Measurements from ENCODE around the gene LPP.
A peak's percentile ranks its signal among the peaks of the same experiment; 100 is the strongest.

LPP gene

DNA sequence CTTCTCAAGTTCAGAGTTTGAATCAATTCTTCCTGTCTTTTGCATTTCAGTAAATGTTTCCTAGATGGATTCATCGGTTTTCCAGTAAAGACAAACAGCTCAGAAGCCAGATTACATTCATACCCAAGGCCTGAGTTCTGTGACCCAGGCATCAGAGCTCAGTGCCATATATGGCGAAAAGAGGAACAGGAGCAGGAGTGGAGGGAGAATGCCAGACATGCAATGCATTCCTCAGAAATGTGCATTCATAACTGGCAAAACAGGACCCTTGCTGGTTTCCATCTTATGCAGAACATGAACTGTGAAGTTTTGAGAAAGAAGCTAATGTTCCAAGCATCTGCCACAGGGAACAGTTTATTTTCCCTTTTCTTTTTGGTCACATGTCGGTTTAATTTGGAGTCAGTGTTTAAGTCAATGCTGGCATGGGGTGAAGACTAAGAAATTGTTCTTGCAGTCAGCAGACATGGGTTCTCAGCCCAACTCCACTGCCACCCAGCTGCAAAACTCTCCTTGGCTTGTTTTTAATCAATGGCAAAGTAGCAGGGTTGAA, 116.5 kb downstream of the LPP start:
- DNase-seq (ENCODE audit: low read depth in 1 of 2, low spot score in 1 of 2): no peak

DNA sequence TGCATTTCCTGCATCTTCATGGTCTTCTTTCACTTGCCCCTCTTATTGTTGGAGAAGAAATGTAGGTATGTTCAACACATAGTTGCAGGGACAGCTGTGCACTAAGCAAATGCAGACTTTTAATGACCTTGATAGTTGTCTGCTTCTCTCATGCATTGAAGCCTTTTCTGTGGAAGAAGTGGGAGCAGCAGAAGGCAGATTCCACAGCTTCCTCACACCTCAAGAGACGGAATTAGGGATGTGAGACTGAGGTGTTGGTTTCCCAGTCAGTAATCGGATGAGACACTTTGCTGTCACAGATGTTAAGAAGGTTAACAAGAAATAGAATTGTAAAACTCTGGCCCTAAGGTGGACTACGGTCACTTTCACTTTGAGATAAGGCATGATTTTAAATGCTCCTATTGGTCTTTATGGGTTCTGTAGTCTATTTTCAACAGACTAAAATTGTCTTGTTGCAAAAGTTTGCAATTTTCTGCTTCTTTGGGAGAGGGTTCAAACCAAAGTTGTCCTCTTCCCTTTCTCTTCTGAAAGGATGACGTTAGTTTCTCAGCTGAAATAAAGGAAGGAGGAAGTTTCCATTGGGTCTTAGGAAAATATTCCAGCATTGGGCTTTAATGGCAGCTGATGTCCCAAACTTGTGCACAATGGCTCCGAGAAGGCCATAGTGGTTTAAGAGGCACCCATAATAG, 117.4 kb downstream of the LPP start:
- DNase-seq (ENCODE audit: low read depth in 1 of 2, low spot score in 1 of 2): no peak

DNA sequence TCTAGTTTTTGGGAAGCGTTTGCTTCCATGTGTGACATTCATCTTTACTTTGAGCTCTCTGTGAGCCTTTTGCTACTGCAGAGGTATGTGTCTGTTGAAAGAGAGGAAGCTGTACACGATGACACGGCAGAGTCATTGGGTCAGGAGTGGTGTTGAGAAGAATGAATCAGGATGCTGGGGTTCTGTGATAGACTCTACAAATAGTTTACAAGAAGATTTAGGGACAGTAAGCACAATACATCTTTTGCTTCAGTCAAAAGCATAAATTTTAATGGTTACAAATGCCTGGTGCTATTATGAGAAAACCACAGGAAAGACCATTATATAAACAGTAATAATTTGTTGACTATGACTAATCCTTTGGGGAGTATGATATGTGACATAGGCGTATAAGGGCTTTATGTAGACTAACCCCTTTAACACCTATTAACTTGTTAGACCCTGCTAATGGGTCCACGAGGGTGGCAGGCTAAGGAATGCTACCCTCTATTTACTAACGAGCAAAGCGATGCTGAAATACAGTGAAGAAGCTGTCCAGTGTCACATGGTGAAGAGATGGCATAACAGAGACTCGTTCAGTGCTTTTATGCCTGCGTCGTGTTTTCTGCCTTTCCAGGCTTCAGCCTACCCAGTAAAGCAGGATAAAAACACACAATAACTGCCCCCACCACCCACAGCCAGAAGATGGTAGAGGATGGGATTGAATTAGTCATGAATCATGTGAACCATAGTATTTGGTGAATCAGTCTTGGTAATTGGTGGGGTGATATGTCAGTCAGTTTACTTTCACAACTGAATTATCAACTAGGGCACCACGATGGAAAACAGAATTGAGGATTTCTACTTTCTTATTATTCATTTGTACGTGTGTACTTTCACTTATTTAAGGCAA, 118.8 kb downstream of the LPP start:
- no peak for DNase-seq (ENCODE audit: low read depth in 1 of 2, low spot score in 1 of 2)

DNA sequence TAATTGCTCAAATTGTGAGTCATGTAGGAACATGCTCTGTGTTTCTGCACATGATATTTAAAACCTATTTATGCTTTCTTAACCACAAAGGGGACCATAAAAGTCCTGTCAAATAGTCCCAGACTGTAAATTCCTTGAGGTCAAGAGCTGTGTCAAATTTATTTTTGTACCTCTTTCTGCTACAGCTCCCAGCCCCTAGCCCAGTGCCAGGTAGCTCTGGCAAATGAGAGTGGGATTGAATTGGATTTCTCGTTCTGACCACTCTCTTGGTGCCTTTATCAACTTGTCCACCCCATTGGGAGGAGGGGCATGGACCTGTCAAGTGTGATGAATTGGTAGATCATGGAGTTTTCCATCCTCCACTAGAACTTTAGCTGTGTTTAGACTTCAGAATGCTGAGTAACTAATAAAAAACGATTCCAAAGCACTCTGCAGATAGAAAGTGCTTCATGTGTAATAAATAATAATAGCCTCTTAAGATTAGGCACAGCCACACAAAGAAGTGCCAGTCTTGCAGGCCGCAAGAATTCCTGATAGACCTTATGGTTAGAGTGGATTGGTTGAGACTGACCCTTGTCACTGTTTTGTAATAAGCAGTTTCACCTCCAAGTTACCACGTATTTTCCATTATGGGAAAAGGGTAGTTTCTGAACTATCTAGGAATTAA, 120.4 kb downstream of the LPP start:
- DNase-seq (ENCODE audit: low read depth in 1 of 2, low spot score in 1 of 2): no peak

DNA sequence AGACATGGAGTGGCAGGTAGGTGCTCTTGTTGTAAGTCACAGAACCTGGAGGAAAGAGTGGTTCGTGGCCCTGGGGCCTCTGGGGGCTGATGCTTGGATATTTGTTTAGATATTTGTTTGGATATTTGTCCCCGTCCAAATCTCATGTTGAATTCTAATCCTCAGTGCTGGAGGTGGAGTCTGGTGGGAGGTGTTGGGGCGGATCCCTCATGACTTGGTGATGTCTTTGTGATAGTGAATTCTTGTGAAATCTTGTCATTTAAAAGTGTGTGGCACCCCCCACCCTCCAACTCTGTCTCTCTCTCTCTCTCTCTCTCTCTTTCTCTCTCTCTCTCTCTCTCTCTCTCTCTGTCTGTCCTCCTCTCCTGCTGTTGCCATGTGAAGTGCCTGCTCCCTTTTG, 122.4 kb downstream of the LPP start:
- DNase-seq (ENCODE audit: low read depth in 1 of 2, low spot score in 1 of 2): no peak

DNA sequence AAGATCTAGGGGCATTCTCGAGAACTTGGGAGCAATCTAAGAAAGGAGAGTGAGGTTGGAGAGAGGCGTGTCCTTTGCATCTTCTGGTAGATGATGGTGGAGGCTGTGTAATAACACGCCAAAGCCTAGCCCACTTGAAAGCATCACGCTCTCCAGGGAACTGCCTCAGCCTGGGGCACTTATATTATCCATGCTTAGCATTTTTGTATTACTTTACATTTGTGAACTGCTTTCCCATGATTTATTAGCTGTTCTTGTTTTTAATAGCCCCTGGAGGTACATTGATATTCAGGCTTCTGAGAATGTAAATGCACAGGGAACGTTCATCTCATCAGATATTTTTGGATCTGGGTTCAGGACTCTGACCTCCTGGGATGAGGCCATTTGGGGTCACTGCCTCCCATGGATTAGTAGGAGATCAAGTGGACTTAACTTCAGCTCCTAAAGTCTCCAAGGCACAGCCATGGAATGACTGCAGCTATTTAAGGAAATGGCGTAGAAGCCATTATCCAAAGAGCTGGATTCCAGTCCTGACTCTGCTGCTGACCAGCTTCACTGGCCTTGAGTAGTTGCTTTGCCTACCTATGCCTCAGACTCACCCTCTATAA, 124.9 kb downstream of the LPP start:
- no peak for DNase-seq (ENCODE audit: low read depth in 1 of 2, low spot score in 1 of 2)

DNA sequence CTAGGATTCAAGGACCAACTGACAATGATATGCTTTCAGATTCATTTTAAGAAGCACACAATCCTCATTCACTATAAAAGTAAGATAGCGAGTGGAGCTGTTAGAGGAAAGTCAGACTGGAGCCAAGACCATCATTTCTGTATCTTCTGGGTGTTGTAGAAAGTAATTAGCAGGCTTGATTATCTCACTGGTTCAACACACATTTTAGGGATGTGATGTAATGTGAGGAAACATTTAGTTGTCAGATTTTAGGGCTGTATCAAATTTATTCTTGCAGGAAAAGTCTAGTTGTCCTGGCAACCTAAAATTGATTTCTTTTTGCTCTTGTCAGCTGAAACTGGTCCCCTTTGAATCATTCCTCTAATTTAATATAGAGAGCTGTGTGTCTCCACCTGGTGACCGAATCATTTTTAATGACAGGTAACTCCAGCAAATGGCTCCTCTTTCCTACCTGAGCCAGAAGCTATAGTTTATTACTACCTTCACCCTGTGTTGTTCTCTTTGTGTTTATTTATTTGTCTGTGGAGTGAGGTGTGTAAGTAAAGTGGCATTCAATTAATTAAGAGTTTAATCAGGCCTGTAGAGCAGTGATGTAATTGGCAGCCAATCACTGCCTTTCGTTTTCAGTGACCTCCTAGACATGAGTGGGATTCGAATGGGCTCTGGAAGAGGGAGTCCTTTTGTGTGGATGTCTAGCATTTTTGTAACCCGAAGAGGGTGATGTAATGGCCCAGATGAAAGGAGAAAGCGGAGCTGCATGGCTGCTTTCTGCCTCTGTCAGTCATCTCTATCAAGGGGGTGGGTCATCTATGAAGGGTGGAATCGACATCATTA, 125.8 kb downstream of the LPP start:
- DNase-seq (ENCODE audit: low read depth in 1 of 2, low spot score in 1 of 2): no peak

DNA sequence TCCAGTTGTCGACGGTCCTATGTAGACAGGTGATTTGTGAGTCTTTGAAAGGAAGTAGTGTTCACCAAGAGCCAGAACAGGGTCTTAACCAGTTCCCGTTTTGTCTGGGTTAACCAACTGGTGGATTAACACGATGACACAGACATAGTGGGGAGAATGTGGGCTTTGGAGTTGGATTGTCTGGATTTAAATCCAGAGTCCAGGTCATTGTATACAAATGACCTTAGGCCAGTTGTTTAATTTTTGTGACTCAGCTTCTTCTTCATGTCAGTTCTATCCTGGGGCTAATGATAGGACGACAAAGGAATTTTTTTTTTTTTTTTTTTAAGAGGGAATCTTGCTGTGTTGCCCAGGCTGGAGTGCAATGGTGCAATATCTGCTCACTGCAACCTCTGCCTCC, 126.7 kb downstream of the LPP start:
- DNase-seq (ENCODE audit: low read depth in 1 of 2, low spot score in 1 of 2): no peak

DNA sequence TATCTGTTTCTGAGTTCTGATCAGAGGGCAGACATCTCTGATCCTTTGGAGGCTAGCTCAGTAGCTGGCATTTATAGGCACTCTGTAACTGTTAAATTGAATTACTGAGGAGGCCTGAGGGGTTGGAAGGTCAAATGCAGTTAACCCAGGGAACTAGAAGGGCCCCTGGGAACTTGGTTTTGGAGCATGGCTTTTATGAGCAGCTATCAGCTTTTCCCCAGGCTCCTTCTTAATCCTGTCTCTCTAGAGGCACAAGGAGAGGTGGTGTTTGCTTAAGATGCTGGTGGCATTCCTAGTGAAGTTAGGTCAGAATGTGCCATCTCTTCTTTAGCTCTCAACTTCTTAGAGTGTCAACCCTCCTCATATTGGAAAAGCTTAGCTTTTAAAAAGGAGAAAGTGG, 128.9 kb downstream of the LPP start:
- DNase-seq (ENCODE audit: low read depth in 1 of 2, low spot score in 1 of 2): no peak

DNA sequence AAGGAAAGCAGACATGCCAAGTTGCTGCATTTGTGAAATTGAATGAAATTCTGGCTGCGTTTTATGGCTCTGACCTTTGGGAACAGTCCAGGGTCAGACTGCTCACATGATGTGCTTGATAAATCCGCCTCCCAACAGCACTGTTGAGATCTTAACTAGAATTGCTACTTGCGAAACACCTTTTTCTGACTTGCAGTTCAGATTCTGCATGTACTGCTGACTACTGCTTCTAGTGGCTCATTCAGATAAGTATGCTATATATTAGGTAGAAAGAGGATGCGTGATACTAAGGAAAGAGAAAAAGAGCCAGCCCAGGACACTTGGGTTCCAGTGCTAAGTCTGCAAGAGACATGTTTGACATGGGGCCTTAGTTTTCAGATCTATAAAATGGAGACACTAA, 129.4 kb downstream of the LPP start:
- DNase-seq (ENCODE audit: low read depth in 1 of 2, low spot score in 1 of 2): no peak

DNA sequence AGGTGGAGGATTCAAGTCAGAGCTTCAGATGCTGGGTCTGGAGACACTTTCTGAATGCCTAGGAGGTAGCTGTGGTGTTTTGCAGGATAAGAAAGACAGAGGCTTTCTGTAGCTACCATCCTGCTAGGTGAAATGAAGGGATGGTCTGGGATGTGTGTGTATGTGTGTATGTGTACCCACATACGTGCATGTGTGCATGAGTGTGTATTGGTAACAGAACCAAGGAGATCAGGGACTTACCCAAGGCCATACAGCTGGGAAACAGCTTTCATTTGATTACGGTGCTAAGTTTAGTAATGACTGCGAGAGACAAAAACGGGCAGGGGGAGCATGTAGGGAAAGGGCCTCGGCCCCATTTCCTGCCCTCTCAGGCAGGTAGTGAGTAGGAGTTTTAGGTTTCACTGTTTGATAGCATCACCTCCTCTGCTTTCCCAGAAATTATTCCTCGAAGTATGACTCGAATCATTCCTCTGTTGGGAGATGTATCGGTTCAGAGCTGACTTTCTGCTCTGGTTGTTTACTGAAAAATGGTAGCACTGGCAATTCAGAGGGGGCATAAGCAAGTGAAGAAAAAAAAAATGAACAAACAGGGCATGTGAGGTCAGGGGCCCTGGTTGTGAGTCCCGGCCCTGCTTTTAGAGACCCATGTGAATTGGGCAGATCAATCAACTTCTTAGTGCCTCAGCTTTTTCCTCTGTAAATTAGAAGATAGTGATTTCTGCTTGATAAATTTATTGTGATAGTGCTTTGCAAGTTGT, 130.7 kb downstream of the LPP start:
- peak in 1 of 2 donors; percentile 11 for DNase-seq (ENCODE audit: low read depth in 1 of 2, low spot score in 1 of 2)

DNA sequence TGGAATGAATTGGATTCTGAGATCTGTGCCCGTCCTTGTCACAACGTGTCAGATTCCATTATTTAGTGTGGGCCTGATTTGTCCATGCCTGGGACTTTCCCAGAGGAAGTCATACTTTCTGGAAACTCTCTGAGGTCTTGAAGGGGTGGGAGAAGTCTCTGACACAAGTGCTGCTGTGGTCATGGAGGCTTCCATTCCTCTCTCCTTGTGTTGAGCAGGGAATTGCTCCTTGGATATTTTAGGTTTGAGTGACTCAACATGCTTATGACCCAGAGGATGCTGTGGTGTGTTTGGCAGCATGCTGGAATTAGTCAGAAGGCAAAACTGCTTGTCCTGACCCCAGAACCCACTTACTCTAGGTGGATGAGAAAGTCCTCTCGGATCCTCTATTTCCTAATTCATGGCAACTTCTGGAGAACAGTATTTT, 132.1 kb downstream of the LPP start:
- no peak for DNase-seq (ENCODE audit: low read depth in 1 of 2, low spot score in 1 of 2)

DNA sequence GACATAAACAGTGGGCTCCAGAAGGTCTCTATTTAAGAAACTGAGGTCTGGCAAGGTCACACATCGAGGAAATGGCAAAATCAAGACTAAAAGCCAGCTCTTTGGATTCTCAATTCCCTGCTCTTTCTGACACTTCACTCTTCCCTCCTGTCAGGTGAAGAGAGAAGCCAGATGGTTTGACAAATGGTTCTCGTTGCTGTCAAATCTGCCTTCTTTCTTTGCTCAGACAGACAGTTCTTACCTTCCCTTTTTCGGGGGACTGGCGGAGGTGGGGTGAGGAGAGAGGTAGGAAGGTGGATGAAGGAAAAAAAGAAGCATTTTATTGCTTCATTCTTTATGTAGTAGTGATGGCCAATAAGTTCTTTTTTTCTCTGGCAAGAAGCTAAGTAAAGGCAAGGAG, 133.4 kb downstream of the LPP start:
- no peak for DNase-seq (ENCODE audit: low read depth in 1 of 2, low spot score in 1 of 2)

DNA sequence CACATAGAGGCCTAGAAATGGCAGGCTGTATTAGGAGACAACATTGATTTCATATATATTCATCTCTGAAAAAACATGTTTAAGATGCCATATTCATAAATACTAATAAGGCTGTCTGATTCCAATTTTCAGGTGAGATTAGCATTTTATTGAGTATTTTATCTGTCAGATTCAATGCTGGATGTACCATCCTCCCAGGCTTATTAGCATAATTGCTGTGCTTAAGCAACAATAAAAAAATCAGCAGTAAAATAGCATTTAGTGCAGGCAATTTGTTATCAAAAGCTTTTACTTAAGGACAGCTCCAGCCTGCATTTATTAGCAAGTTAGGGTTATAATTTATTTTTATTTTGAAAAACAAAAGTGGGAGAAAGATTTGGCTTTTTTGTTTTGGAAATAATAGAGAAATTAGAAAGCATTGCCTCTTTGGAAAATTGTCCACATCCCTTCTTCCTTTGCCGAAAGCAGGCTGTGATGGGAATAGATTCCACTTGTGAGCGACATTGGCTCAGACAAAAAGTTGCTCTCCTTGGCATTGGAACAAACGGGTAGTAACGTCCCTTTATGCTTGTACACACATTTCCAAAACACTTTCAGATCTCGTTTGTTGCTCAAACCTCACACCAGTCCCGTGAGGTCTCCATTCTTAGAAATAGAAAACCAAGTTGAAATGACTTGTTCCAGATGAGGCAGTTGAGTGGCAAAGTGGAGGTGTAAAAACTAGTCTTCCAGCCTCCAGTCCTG, 134.0 kb downstream of the LPP start:
- DNase-seq (ENCODE audit: low read depth in 1 of 2, low spot score in 1 of 2): no peak

DNA sequence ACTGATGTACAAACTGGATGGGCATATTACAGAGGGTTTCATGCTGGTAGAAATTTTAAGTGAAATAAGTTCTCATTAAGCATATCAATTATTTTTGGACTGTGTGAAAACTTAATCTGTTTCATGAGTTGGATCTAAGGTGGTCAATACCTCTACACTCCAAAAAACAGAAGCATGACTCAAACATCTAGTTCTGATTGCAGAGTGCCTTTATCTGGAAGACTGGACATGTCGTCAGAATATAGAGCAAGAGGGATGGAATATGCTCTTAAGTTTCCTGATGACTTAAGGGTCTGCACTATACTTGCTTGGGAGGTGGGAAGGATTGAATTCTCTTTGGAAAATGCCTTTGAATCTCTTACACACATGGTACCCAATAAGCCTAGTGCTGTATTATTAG, 138.3 kb downstream of the LPP start:
- no peak for DNase-seq (ENCODE audit: low read depth in 1 of 2, low spot score in 1 of 2)

DNA sequence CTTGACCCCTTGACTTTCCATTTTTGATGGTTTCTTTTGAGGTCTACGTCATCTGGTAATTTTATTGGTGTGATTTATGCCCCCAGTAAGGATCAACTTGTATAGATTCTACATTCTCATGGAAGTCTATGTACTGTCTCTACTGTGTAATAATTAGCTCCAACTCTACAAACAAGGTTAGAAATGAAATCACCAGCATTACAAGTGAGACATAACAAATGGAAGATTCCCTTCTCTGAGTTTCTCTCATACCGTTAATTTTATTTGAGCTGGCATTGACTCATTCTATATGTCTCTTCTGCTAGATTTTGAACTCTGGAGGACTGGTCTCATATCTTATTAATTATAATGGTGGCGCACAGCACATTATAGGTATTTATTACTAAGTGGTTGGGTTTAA, 138.9 kb downstream of the LPP start:
- DNase-seq (ENCODE audit: low read depth in 1 of 2, low spot score in 1 of 2): no peak

DNA sequence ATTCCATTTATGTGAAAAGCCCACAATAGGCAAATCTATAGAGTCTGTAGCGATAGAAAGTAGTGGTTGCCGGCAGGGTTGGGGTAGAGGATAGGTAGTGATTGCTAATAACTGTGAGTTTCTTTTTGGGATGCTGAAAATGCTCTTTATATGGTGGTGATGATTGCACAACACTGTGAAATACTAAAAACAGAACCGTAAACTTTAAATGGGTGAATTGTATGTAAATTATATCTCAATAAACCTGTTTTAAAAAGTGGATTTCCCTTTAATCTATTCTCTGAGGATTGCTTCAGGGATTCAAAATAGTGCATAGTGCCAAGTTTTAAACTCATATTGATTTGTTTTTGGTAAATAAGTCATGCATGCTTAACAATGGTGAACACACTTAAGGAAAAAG, 140.2 kb downstream of the LPP start:
- DNase-seq (ENCODE audit: low read depth in 1 of 2, low spot score in 1 of 2): no peak

DNA sequence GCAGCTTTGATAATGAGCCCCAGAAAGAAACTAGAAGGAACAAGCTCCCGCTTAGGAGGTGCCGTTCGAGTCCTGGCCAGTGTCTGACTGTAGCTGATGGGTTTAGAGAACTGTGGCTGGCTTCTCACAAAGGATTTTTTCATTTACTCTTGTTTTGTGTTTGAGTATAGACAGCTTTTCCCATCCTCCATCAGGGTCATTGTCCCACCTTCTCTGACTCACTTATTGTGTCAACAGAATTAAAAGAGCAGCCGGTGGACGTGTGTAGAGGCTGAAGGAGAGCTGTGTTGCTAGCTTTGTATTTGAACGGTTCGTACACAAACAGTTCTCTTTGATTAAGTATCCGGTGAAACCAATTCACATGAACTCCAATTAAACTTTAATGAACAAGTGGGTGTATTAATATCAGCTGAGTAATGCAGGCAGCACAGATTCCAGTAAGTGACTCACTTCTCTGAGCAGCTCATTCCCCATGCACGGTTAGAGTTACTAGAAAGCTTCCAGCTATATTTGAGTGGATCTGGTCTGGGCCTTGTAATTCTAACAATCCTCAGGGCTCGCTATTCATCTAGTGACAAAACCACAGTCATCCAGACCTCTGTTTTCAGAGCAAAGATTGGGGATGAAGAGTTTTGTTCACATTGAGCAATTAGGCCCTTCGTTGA, 141.0 kb downstream of the LPP start:
- no peak for DNase-seq (ENCODE audit: low read depth in 1 of 2, low spot score in 1 of 2)

DNA sequence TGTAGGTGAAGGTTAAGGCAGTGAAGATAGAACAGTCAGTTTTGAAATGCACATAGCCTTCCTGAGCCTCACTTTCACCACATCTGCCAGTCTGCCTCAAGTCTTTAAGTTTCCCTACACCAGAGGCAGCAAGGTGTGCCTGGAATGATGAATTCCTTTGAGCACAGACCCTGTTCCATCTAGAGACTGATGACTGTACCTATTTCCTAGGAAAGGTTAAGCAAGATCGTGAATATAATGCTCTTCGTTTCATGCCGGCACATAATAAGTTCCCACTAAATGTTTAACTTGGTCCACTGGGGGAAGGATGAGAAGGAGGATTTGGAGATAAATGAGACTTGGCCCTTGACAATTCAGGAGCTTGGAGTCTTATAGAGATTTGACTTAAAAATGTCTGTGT, 141.9 kb downstream of the LPP start:
- DNase-seq (ENCODE audit: low read depth in 1 of 2, low spot score in 1 of 2): no peak
